Measurements from ENCODE around the gene CARMIL1. TPM values are rescaled to one million over a fixed set of nuclear protein-coding genes. Genes with fewer than 3 reads are reported as not detected.

Gene CARMIL1
- total RNA-seq, 1 experiment from 2014 or later: 25.9 TPM

DNA sequence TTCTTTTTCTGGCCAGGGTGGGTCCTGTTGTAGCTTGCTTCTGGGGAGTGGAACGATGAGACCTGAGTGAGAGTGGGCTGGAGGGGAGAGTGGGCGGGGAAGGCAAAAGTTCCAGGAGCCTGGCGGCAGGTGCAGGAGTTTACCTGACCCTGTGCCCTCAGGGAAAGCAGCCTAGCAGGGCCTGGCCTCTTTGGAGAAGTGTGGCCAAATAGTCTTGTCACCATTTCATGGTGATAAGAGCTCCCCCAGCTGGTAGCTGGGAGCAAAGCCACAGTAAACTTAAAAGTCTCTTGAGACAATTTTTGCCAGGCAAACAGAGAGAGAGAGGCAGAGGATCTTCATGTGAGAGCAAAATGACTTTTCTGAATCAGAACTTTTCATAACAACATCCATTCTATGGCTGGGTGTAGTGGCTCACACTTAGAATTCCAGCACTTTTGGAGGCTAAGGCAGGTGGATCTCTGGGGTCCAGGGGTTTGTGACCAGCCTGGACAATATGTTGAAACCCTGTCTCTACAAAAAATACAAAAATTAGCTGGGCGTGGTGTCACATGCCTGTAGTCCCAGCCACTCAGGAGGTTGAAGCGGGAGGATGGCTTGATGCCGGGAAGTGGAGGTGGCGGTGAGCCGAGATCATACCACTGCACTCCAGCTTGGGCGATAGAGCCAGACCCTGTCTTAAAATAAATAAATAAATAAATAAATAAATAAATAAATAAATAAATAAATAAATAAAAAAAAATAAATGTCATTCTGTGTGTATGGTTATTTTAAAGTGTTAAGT, 211.0 kb downstream of the CARMIL1 start:
- Histone ChIP-seq H3K27me3 (replicated peaks; ENCODE audit: control insufficient read depth, insufficient read depth, low read length) (no peaks in the 10 kb centered on the region), H3K4me3 (ENCODE audit: low read depth, low read length) (no peak overlapping the region), H3K36me3 (ENCODE audit: control insufficient read depth, insufficient read depth, low read length) (no peaks in the 10 kb centered on the region; the same call in 1 of the 2 replicates), H3K4me1 (peaks cover 11% of the 10 kb centered on the region), H3K9me3 (no peaks in the 10 kb centered on the region)
- H3K27me3 Mint-ChIP-seq (ENCODE audit: insufficient read depth, unreplicated experiment): no peaks in the 10 kb centered on the region
- peaks cover 7% of the 10 kb centered on the region for H3K4me1 Mint-ChIP-seq (ENCODE audit: low read depth, unreplicated experiment)
- H3K36me3 Mint-ChIP-seq (ENCODE audit: insufficient read depth, unreplicated experiment): peaks cover 20% of the 10 kb centered on the region
- intact Hi-C loops (cut with micrococcal nuclease; ENCODE audit: unreplicated experiment): loop anchor here (1.0 to 2.0 kb wide), 5 partner anchors 107 to 267 kb away; no protein-coding TSS in a partner anchor
- CTCF ChIA-PET: interaction anchor here (0.6 to 2.1 kb wide), 6 partner anchors 74 to 267 kb away, joined by 3 to 38 read pairs (median 14); partner anchors contain the start of gene CARMIL1
- no peak overlapping the region for H3K4me3 Mint-ChIP-seq (ENCODE audit: unreplicated experiment)
- TF ChIP-seq, protein P1, sequence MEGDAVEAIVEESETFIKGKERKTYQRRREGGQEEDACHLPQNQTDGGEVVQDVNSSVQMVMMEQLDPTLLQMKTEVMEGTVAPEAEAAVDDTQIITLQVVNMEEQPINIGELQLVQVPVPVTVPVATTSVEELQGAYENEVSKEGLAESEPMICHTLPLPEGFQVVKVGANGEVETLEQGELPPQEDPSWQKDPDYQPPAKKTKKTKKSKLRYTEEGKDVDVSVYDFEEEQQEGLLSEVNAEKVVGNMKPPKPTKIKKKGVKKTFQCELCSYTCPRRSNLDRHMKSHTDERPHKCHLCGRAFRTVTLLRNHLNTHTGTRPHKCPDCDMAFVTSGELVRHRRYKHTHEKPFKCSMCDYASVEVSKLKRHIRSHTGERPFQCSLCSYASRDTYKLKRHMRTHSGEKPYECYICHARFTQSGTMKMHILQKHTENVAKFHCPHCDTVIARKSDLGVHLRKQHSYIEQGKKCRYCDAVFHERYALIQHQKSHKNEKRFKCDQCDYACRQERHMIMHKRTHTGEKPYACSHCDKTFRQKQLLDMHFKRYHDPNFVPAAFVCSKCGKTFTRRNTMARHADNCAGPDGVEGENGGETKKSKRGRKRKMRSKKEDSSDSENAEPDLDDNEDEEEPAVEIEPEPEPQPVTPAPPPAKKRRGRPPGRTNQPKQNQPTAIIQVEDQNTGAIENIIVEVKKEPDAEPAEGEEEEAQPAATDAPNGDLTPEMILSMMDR (IDR thresholded peaks at IDR 0.05; ENCODE audit: insufficient read depth in 1 of 2, low read depth in 1 of 2, low read length in 1 of 2, severe bottlenecking in 1 of 2, unreplicated experiment in 1 of 2): peak; percentile 84 to 86
- POLR2A ChIA-PET: interaction anchor here (0.6 to 1.8 kb wide), 3 partner anchors 79 to 786 kb away, joined by 3 to 10 read pairs (median 3); partner anchors contain the start of gene CARMIL1
- no peaks in the 10 kb centered on the region for H3K9me3 Mint-ChIP-seq (ENCODE audit: unreplicated experiment)
- DNase-seq: peak; percentile 87 to 90
- BruUV-seq (replicated peaks): no TSS peak
- H3K27ac Mint-ChIP-seq (ENCODE audit: unreplicated experiment): peak overlapping the region; percentile 63

DNA sequence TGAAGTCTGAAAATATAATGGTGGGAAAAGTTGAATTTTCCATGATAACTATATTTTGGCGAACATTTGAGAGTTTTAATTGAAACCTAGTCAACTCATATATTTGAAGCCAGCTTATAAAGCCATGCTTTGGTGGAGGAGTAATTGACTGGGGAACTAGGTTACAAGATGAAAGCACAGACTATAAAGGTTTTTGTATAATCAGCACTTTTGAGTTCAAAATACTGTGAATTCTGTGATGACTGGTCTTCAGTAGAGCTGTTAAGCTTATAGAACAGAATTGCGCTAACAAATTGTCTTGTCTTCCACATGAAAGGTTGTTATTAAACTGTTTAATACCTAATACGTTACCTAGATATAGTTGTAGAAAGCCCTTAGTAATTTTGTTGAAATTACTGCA, 213.8 kb downstream of the CARMIL1 start:
- Mint-ChIP-seq H3K9me3 (ENCODE audit: unreplicated experiment) (no peaks in the 10 kb centered on the region), H3K36me3 (ENCODE audit: insufficient read depth, unreplicated experiment) (peaks cover 14% of the 10 kb centered on the region), H3K27ac (ENCODE audit: unreplicated experiment) (no peak overlapping the region), H3K27me3 (ENCODE audit: insufficient read depth, unreplicated experiment) (no peaks in the 10 kb centered on the region), H3K4me3 (ENCODE audit: unreplicated experiment) (no peak overlapping the region), H3K4me1 (ENCODE audit: low read depth, unreplicated experiment) (peaks cover 7% of the 10 kb centered on the region)
- H3K36me3 ChIP-seq (ENCODE audit: control insufficient read depth, insufficient read depth, low read length): no peaks in the 10 kb centered on the region; the same call in 1 of the 2 replicates
- TF ChIP-seq, protein P1 (IDR thresholded peaks at IDR 0.05; ENCODE audit: insufficient read depth in 1 of 2, low read depth in 1 of 2, low read length in 1 of 2, severe bottlenecking in 1 of 2, unreplicated experiment in 1 of 2): no peak
- H3K4me3 ChIP-seq (ENCODE audit: low read depth, low read length): no peak overlapping the region
- peaks cover 11% of the 10 kb centered on the region for H3K4me1 ChIP-seq
- H3K9me3 ChIP-seq: no peaks in the 10 kb centered on the region
- intact Hi-C loops (cut with micrococcal nuclease; ENCODE audit: unreplicated experiment): no loop called here
- no peak for DNase-seq
- H3K27me3 ChIP-seq (replicated peaks; ENCODE audit: control insufficient read depth, insufficient read depth, low read length): no peaks in the 10 kb centered on the region
- POLR2A ChIA-PET: no interaction called here
- CTCF ChIA-PET: no interaction called here
- no TSS peak for BruUV-seq (replicated peaks)

DNA sequence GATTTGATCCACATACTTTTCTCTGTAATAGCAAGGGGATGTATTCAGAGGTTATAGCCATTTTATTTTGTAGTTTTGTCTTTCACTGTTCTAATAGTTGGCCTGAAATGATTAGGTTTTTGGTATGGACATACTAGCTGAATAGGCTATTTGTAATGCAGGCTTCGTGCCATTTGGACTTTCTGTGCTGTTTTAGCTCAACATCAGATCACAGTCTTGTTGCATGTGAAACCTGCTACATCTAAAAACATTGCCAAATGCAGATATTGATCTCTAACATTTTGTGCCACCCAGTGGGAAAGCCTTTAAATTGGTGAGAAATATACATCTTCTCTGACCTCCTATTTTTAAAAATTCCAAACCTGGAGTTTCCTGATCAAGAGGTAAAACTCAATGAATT, 215.3 kb downstream of the CARMIL1 start:
- TF ChIP-seq, protein P1 (IDR thresholded peaks at IDR 0.05; ENCODE audit: insufficient read depth in 1 of 2, low read depth in 1 of 2, low read length in 1 of 2, severe bottlenecking in 1 of 2, unreplicated experiment in 1 of 2): no peak
- peaks cover 14% of the 10 kb centered on the region for H3K36me3 Mint-ChIP-seq (ENCODE audit: insufficient read depth, unreplicated experiment)
- Histone ChIP-seq H3K4me1 (peaks cover 11% of the 10 kb centered on the region), H3K36me3 (ENCODE audit: control insufficient read depth, insufficient read depth, low read length) (no peaks in the 10 kb centered on the region; the same call in 1 of the 2 replicates), H3K4me3 (ENCODE audit: low read depth, low read length) (no peak overlapping the region), H3K27me3 (replicated peaks; ENCODE audit: control insufficient read depth, insufficient read depth, low read length) (no peaks in the 10 kb centered on the region), H3K9me3 (no peaks in the 10 kb centered on the region)
- no peak overlapping the region for H3K4me3 Mint-ChIP-seq (ENCODE audit: unreplicated experiment)
- POLR2A ChIA-PET: no interaction called here
- CTCF ChIA-PET: no interaction called here
- no peak for DNase-seq
- no TSS peak for BruUV-seq (replicated peaks)
- H3K9me3 Mint-ChIP-seq (ENCODE audit: unreplicated experiment): no peaks in the 10 kb centered on the region
- intact Hi-C loops (cut with micrococcal nuclease; ENCODE audit: unreplicated experiment): no loop called here
- peaks cover 7% of the 10 kb centered on the region for H3K4me1 Mint-ChIP-seq (ENCODE audit: low read depth, unreplicated experiment)
- H3K27ac Mint-ChIP-seq (ENCODE audit: unreplicated experiment): no peak overlapping the region
- no peaks in the 10 kb centered on the region for H3K27me3 Mint-ChIP-seq (ENCODE audit: insufficient read depth, unreplicated experiment)

Measured in Caco-2 (cell line).